Urinary bladder (tissue), 4 donors: ENCODE data around the gene SSX2IP. TPM values are rescaled to one million over a fixed set of nuclear protein-coding genes. Genes with fewer than 3 reads are reported as not detected.
"Not testable (repeated sequence)": the region's sequence is repeated elsewhere in the genome, so short reads cannot be mapped to it uniquely, and the experiment has no call there.

ENCODE experiments used
- DNase-seq: peaks from one replicate; pipeline ENCODE4 v3.0.0-alpha.2; 2015; ENCODE audit errors: extremely low spot score
- H3K27ac ChIP-seq: one replicate; pipeline ENCODE4 v1.5.1; 2013; ENCODE audit warnings: low read depth, mild to moderate bottlenecking, moderate library complexity
- H3K36me3 ChIP-seq: one replicate; pipeline ENCODE4 v1.6.1; 2013; ENCODE audit warnings: mild to moderate bottlenecking, moderate library complexity; ENCODE audit not compliant: insufficient read depth
- H3K4me1 ChIP-seq: one replicate; pipeline ENCODE4 v1.6.1; 2013; ENCODE audit warnings: mild to moderate bottlenecking, moderate library complexity; ENCODE audit not compliant: insufficient read depth
- H3K4me3 ChIP-seq: one replicate; pipeline ENCODE4 v1.5.1; 2013; ENCODE audit warnings: low read depth, low read length
- WGBS: extraction: QIAGEN DNeasy Blood & Tissue Kit; methylation state at CpG from one replicate; pipeline ENCODE4 v1.1.7; 2013; 5-methylcytosine and 5-hydroxymethylcytosine counted together
- polyA plus RNA-seq: library from polyadenylated mRNA; stranded (reverse); fragments of 200-250 nt; gene quantifications from one replicate; pipeline ENCODE4 v1.2.3, GENCODE V29; 2013
- total RNA-seq: library from RNA; depleted of rRNA; stranded (reverse); fragments of >200 nt; gene quantifications from one replicate; pipeline ENCODE4 v1.2.3, GENCODE V29; 2014
- donor health status: healthy with polysubstance abuse.
- donor health status: healthy.

Gene SSX2IP
- total and polyA plus RNA-seq, 2 donors = 8.2 to 33.3 TPM

DNA sequence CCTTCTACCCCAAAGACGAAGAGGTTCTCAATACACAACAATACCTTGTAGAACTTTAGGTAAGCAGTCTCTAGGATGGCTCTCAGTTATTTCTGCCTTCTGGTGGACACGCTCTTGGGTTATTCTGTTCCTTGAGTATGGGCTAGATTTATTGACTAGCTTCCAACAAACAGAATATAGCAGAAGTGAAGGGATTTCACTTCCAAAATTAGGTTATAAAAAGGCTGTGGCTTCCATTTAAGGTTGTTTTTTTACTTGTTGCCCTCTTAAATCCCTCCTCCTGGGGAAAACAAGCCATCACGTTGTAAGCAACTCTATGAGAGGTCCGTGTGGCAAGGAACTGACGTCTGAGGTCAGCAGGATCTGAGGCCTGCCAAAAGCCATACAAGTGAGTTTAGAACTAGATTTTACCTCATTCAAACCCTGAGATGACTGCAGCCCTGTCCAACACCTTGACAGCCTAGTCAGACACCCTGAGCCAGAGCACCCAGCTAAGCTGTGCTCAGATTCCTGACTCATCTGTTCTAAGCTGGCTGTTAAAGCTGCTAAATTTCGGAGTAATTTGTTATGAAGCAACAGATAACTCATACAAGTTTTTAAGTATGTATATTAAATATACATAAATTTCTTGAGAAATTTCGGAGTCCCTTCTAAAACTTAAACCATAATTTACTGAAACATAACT, 12.7 kb downstream of the SSX2IP start:
- Histone ChIP-seq H3K4me3 (no peak overlapping the region), H3K36me3 (no peaks in the 10 kb centered on the region), H3K27ac (no peak overlapping the region), H3K4me1 (no peaks in the 10 kb centered on the region)
- WGBS = 80% methylated on average over 7 of the region's 7 CpGs
- DNase-seq = no peak

DNA sequence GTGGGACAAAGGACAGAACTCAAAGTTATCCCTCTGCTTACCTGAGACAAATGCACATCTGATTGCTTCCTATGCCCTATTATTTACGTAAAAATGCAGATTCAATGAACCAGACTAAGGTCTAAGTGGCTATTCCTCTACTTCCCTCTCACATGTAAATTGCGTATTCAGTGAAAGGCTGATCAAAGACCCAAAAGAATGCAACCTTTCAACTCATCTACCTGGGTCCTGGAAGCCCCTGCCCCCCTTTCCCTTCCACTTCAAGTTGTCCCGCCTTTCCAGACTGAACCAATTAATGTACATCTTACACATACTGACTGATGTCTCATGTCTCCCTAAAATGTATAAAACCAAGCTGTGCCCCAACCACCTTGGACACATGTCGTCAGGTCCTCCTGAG, 14.6 kb downstream of the SSX2IP start:
- DNase-seq = no peak
- Histone ChIP-seq H3K36me3 (no peaks in the 10 kb centered on the region), H3K4me3 (no peak overlapping the region), H3K4me1 (no peaks in the 10 kb centered on the region), H3K27ac (no peak overlapping the region)
- 96% methylated on average over 4 of the region's 4 CpGs for WGBS

DNA sequence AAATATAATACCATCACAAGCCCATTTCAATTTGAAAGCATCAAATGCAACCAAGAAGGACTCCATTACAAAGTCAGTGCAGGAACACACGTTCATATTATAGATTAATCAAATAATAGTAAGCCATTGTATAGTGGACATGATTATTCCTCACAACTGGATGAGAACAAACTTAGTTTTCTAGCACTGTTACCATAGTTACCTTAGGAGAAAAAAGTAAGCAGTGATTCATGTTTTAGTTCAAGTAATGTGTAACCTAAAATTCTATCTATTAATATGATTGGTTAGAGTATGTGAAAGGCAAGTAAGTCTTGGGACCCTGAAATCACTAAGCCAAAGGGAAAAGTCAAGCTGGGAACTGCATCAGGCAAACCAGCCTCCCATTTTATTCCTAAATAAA, 15.2 kb downstream of the SSX2IP start:
- no peak overlapping the region for H3K27ac ChIP-seq
- H3K4me3 ChIP-seq = no peak overlapping the region
- DNase-seq = no peak
- WGBS = 63% methylated on average over 1 of the region's 1 CpG
- no peaks in the 10 kb centered on the region for H3K4me1 ChIP-seq
- no peaks in the 10 kb centered on the region for H3K36me3 ChIP-seq

DNA sequence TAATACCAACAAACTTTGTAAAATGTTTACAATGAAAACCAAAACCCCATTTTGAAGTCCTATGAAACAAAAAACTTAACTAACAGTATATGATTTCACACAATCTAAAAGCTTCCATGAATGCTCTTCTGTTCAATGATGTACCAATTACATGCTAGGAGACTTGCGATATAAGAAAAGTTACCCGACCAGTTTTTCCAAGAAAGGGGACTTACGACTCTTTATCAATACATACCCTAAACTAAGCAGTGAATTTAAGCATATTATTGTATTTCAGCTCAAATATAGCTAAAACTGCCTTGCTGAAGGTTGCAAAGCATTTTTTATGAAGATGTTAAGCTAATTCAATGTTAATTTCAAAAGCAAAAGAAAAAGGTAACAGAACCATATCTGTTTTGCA, 15.6 kb downstream of the SSX2IP start:
- DNase-seq = no peak
- Histone ChIP-seq H3K36me3 (no peaks in the 10 kb centered on the region), H3K27ac (no peak overlapping the region), H3K4me3 (no peak overlapping the region), H3K4me1 (no peaks in the 10 kb centered on the region)
- 88% methylated on average over 3 of the region's 3 CpGs for WGBS

DNA sequence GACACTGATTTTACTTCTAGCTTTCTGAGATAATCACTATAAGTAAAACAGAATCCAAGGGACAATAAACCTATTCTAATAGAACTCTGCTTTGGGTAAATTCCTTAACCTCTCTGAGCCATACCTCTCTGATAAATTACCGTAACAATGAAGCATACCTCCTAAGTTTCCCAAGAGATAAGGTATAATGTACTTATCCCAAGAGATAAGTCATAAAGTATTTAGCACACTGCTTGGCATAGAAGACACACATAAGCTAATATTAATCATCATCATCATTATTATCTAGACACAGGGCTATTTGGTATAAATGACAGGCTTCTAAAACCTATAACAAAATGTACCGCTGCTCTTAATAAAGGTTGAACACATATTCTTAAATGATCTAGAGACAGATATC, 16.2 kb downstream of the SSX2IP start:
- Histone ChIP-seq H3K27ac (no peak overlapping the region), H3K4me3 (no peak overlapping the region), H3K4me1 (no peaks in the 10 kb centered on the region), H3K36me3 (no peaks in the 10 kb centered on the region)
- 95% methylated on average over 2 of the region's 2 CpGs for WGBS
- DNase-seq = no peak

DNA sequence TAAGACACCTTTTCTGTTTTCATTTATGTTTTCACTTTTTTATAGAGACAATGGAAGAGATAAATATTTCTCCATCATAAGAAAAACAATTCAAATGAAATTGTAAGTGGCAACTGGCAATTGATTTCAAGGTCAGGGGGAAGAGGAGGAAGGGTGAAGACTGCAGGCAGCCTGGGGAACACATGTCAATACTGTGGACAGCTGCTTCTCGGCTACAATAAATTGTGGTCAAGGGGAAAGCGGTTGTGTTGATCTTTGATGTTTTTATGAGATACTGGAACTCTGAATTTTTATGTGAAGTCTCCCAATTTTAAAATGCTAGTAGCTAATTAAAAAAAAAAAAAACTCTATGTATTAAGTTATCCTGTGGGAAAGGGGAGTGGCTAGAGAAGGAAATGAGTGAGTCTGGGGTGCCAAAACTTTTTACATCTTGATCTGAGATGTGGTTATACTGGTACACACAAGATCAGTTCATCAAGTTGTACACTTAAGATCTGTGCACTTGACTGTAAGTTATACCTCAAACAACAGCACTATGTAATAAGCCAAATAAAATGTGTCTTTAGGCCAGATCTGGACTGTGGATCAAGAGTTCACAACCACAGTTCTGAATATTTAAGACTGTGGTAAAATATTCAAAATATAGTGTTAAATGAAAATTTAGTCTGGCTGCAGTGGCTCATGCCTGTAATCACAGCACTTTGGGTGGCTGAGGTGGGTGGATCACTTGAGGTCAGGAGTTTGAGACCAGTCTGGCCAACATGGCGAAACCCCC, 18.0 kb downstream of the SSX2IP start:
- WGBS = 74% methylated on average over 3 of the region's 3 CpGs
- no peak for DNase-seq
- no peaks in the 10 kb centered on the region for H3K36me3 ChIP-seq
- no peak overlapping the region for H3K4me3 ChIP-seq
- no peaks in the 10 kb centered on the region for H3K4me1 ChIP-seq
- no peak overlapping the region for H3K27ac ChIP-seq

DNA sequence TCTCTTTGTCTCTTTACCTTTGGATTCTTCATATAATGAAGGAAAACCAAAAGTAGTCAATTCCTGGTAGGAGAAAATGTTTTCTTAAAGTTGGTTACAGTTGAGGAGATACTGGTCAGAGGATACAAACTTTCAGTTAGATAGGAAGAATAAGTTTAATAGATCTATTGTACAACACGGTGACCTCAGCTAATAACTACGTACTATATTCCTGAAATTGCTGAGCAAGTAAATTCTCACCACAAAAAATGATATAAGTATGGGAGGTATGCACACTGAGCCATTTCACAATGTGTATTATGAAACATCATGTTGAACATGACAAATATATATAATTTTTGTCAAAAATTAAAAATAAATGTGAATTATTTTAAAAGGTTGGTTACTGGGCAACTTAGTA, 20.4 kb downstream of the SSX2IP start:
- 88% methylated on average over 2 of the region's 2 CpGs for WGBS
- Histone ChIP-seq H3K4me1 (no peaks in the 10 kb centered on the region), H3K27ac (no peak overlapping the region), H3K4me3 (no peak overlapping the region), H3K36me3 (no peaks in the 10 kb centered on the region)
- no peak for DNase-seq

DNA sequence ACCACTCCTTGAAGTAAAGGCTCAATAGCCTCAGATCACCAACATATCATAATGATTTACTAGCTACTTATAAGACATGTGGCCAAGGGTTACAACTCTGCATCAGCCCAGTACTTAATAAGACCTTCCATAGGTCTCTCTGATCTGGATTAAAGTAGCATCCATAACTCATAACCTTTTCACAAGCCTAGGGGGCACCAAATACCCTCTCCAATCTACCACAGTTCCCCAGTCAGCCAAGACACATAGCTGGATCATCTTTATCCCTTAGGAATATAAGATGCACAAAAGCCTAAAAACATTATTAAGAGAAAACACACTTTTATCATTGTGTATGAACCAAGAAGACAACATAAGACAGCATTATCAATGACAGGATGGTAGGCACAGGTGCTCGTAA, 22.1 kb downstream of the SSX2IP start:
- Histone ChIP-seq H3K36me3 (no peaks in the 10 kb centered on the region), H3K4me3 (no peak overlapping the region), H3K4me1 (no peaks in the 10 kb centered on the region), H3K27ac (no peak overlapping the region)
- 100% methylated on average over 1 of the region's 1 CpG for WGBS
- DNase-seq = no peak

DNA sequence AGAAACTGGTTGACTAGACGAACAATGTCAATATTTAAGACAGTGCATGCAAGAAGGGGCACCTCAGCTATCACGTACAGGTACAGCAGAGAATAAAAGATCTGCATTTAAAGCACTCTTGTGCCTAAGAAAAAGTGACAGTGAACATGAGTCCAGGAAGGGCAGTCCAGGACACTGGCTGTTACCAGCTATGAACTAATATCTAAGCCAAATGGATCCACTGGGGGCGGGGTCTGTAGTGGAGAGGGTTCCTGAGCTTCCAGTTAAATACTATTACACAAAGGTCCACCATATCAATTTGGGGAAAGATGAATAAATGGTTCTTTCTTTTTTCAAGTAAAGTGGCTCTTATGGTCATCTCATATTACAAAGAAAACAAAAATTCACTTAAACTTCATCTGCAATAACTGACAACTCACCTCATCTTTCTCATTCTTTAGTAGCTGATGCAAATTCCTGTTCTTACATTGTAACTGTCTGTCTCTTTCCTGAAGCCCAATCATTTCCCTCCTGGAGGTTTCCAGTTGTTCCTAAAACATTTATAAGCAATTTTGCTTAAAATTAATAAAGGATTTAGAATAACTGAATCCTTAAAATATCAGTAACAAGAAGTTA, 24.5 kb downstream of the SSX2IP start:
- Histone ChIP-seq H3K27ac (no peak overlapping the region), H3K4me1 (no peaks in the 10 kb centered on the region), H3K4me3 (no peak overlapping the region), H3K36me3 (no peaks in the 10 kb centered on the region)
- DNase-seq = no peak
- WGBS = 95% methylated on average over 3 of the region's 3 CpGs

DNA sequence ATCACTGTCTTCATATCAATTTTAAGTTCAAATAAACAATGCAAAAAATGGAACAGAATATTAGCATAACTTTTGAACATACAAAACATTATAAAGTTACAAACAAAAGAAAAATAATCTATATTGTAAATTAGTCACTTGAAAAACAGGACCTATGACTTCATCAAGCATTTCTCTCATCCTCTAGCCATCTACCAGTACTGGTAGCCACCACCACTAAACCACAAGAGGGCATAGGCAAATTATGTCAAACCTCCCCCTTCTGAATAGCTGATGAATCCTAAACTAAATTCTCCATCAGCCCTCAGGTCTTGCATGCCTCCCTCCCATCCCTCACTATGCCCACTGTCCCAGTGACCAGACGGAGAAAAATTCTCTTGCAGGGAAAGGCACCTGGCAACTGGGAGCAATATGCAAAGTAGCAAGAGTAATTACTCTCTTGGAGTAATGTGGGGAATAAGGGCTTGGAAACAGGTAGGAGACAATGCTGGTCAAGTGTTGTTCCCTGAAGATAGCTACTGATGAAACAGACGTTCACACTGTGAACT, 37.1 kb downstream of the SSX2IP start:
- Histone ChIP-seq H3K36me3 (peaks cover under 1% of the 10 kb centered on the region), H3K27ac (no peak overlapping the region), H3K4me1 (no peaks in the 10 kb centered on the region), H3K4me3 (no peak overlapping the region)
- WGBS = 90% methylated on average over 2 of the region's 2 CpGs
- no peak for DNase-seq

DNA sequence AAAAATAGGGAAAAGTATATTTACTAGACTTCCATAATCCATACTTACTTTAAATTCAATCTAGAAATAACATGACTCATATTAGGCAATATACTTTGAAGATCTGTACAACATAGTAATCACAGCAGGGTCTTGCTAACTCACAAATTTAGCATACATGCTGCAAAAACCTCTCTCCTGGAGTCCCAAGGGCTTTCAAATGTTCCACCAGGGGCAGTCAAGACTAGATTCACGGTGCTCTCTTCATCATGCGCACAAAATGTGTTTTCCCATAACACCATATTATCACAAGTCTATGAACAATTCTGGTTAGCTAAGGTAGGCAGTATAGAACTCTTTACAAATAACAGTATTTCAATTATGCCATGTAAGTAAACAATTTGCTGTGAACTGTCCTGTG, 45.8 kb downstream of the SSX2IP start:
- Histone ChIP-seq H3K4me3 (no peak overlapping the region), H3K4me1 (no peaks in the 10 kb centered on the region), H3K27ac (no peak overlapping the region), H3K36me3 (no peaks in the 10 kb centered on the region)
- WGBS = 94% methylated on average over 2 of the region's 2 CpGs
- DNase-seq = no peak

DNA sequence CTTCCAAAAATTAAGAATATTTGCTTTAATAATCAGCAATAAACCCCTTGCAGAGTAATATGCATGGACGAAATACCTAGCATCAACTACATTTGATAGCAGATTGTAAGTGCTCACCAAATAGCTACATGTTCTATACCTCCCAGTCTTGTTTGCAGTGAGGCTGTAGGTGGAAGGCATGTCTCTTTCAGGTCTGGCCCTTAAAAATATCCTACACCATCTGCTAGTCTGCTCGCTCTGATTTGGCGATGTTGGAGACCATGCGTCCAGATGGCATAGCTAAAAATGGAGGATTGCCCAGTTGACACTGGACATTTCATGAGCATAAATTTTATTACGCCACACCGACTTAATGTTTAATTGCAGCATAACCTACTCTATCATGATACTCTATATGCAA, 47.1 kb downstream of the SSX2IP start:
- no peak for DNase-seq
- no peaks in the 10 kb centered on the region for H3K4me1 ChIP-seq
- WGBS = 94% methylated on average over 6 of the region's 6 CpGs
- H3K36me3 ChIP-seq = no peaks in the 10 kb centered on the region
- no peak overlapping the region for H3K4me3 ChIP-seq
- H3K27ac ChIP-seq = no peak overlapping the region

DNA sequence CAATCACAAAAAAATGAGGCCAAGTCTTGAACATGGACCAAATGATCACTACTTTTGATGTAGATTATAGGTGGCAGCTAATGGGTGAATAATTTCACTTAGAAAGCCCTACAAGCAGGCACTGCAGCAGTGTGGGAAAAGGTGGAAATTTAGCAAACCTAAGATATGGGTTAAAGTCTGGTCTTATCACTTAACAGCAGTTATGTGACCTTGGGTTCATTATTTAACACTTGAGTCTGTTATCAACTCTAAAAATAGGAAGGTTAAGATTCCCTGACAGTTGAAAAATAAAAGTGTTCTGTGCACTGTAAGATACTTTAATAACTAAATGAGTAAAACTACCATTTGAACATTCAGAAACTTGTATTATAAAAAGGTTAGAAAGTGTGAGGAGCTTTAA, 47.5 kb downstream of the SSX2IP start:
- no peak overlapping the region for H3K27ac ChIP-seq
- no peaks in the 10 kb centered on the region for H3K36me3 ChIP-seq
- H3K4me3 ChIP-seq = no peak overlapping the region
- H3K4me1 ChIP-seq = no peaks in the 10 kb centered on the region
- no peak for DNase-seq

DNA sequence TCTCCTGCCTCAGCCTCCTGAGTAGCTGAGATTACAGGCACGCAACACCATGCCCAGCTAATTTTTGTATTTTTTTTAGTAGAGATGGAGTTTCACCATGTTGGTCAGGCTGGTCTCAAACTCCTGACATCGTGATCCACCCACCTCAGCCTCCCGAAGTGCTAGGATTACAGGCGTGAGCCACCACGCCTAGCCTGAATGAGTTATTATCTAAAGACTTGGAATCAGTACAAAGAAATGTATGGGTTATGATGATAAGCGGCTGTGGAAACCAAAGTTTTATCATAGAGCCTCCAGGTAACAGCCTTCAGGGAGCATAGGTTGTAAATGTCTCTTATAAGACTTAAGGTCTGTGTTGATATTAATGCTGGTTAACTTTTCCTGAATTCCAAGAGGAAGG, 50.5 kb downstream of the SSX2IP start:
- H3K27ac ChIP-seq, DNase-seq, H3K4me3 ChIP-seq, H3K36me3 ChIP-seq, H3K4me1 ChIP-seq: not testable (repeated sequence)
- WGBS = 88% methylated on average over 6 of the region's 6 CpGs
